ENCODE results near the gene LAMC1.
A peak's percentile ranks its signal among the peaks of the same experiment; 100 is the strongest.

The LAMC1 gene

GRCh38 chr1:183121609-183122008 lies 98.4 kb downstream of the LAMC1 start:
- DNase-seq, result no peak
- POLR2A ChIA-PET, result no interaction called here
- H3K27ac ChIP-seq (ENCODE audit: insufficient read depth in 1 of 2, low read depth in 1 of 2, low read length in 2 of 2, poor library complexity in 1 of 2, severe bottlenecking in 2 of 2), result no peak overlapping the region
- peaks cover 0 to 4% (median 1%) of the 10 kb centered on the region in 4 experiments for H3K4me1 ChIP-seq (ENCODE audit: control extremely low read depth in 1 of 4, control insufficient read depth in 4 of 4, insufficient read depth in 4 of 4, low read length in 3 of 4)
- no peaks in the 10 kb centered on the region for H3K27me3 ChIP-seq (replicated peaks in 2 of 5; ENCODE audit: control insufficient read depth in 4 of 5, insufficient read depth in 5 of 5, low read length in 4 of 5)
- H3K4me3 ChIP-seq (ENCODE audit: control insufficient read depth in 1 of 7, extremely low read depth in 1 of 7, insufficient read depth in 4 of 7, low read depth in 2 of 7, low read length in 6 of 7), result no peak overlapping the region
- no peaks in the 10 kb centered on the region for H3K9me3 ChIP-seq (ENCODE audit: control extremely low read depth in 1 of 5, control insufficient read depth in 4 of 5, insufficient read depth in 2 of 5, low read depth in 1 of 5, low read length in 4 of 5)
- CTCF ChIA-PET, result no interaction called here
- 100% methylated on average over 3 of the region's 3 CpGs for WGBS (ENCODE audit: insufficient coverage)
- H3K36me3 ChIP-seq (ENCODE audit: control insufficient read depth in 4 of 4, insufficient read depth in 4 of 4, low read length in 3 of 4), result peaks cover 3 to 44% (median 8%) of the 10 kb centered on the region in 4 experiments

- Histone ChIP-seq H3K36me3 (ENCODE audit: control insufficient read depth in 4 of 4, insufficient read depth in 4 of 4, low read length in 3 of 4) (peaks cover 5 to 51% (median 10%) of the 10 kb centered on the region in 4 experiments), H3K27me3 (replicated peaks in 2 of 5; ENCODE audit: control insufficient read depth in 4 of 5, insufficient read depth in 5 of 5, low read length in 4 of 5) (no peaks in the 10 kb centered on the region), H3K4me3 (ENCODE audit: control insufficient read depth in 1 of 7, extremely low read depth in 1 of 7, insufficient read depth in 4 of 7, low read depth in 2 of 7, low read length in 6 of 7) (no peak overlapping the region), H3K9me3 (ENCODE audit: control extremely low read depth in 1 of 5, control insufficient read depth in 4 of 5, insufficient read depth in 2 of 5, low read depth in 1 of 5, low read length in 4 of 5) (no peaks in the 10 kb centered on the region), H3K27ac (ENCODE audit: insufficient read depth in 1 of 2, low read depth in 1 of 2, low read length in 2 of 2, poor library complexity in 1 of 2, severe bottlenecking in 2 of 2) (no peak overlapping the region), H3K4me1 (ENCODE audit: control extremely low read depth in 1 of 4, control insufficient read depth in 4 of 4, insufficient read depth in 4 of 4, low read length in 3 of 4) (peaks cover 0 to 4% (median 1%) of the 10 kb centered on the region in 4 experiments)
- 58% methylated on average over 2 of the region's 2 CpGs for WGBS (ENCODE audit: insufficient coverage)
- ChIA-PET CTCF (no interaction called here), POLR2A (no interaction called here)
- DNase-seq, result peak in 2 of 3 donors; percentile 40 to 44
Measured at GRCh38 chr1:183124259-183124658, 101.0 kb downstream of the LAMC1 start.

GRCh38 chr1:183125279-183125999 lies 102.2 kb downstream of the LAMC1 start:
- 100% methylated on average over 5 of the region's 5 CpGs for WGBS (ENCODE audit: insufficient coverage)
- Histone ChIP-seq H3K27me3 (replicated peaks in 2 of 5; ENCODE audit: control insufficient read depth in 4 of 5, insufficient read depth in 5 of 5, low read length in 4 of 5) (no peaks in the 10 kb centered on the region), H3K4me1 (ENCODE audit: control extremely low read depth in 1 of 4, control insufficient read depth in 4 of 4, insufficient read depth in 4 of 4, low read length in 3 of 4) (peaks cover 0 to 4% (median 1%) of the 10 kb centered on the region in 4 experiments), H3K4me3 (ENCODE audit: control insufficient read depth in 1 of 7, extremely low read depth in 1 of 7, insufficient read depth in 4 of 7, low read depth in 2 of 7, low read length in 6 of 7) (no peak overlapping the region), H3K27ac (ENCODE audit: insufficient read depth in 1 of 2, low read depth in 1 of 2, low read length in 2 of 2, poor library complexity in 1 of 2, severe bottlenecking in 2 of 2) (no peak overlapping the region), H3K9me3 (ENCODE audit: control extremely low read depth in 1 of 5, control insufficient read depth in 4 of 5, insufficient read depth in 2 of 5, low read depth in 1 of 5, low read length in 4 of 5) (no peaks in the 10 kb centered on the region), H3K36me3 (ENCODE audit: control insufficient read depth in 4 of 4, insufficient read depth in 4 of 4, low read length in 3 of 4) (peaks cover 5 to 57% (median 12%) of the 10 kb centered on the region in 4 experiments)
- ChIA-PET POLR2A (no interaction called here), CTCF (no interaction called here)
- DNase-seq, result no peak

- CTCF ChIA-PET, result no interaction called here
- WGBS (ENCODE audit: insufficient coverage), result 90% methylated on average over 2 of the region's 5 CpGs
Measured at GRCh38 chr1:183126000-183126366, 102.8 kb downstream of the LAMC1 start.

GRCh38 chr1:183126528-183126927 lies 103.3 kb downstream of the LAMC1 start:
- ChIA-PET POLR2A (no interaction called here), CTCF (no interaction called here)
- H3K27ac ChIP-seq (ENCODE audit: insufficient read depth in 1 of 2, low read depth in 1 of 2, low read length in 2 of 2, poor library complexity in 1 of 2, severe bottlenecking in 2 of 2), result no peak overlapping the region
- no peaks in the 10 kb centered on the region for H3K9me3 ChIP-seq (ENCODE audit: control extremely low read depth in 1 of 5, control insufficient read depth in 4 of 5, insufficient read depth in 2 of 5, low read depth in 1 of 5, low read length in 4 of 5)
- no peak for DNase-seq
- H3K36me3 ChIP-seq (ENCODE audit: control insufficient read depth in 4 of 4, insufficient read depth in 4 of 4, low read length in 3 of 4), result peaks cover 5 to 56% (median 13%) of the 10 kb centered on the region in 4 experiments
- H3K27me3 ChIP-seq (replicated peaks in 2 of 5; ENCODE audit: control insufficient read depth in 4 of 5, insufficient read depth in 5 of 5, low read length in 4 of 5), result no peaks in the 10 kb centered on the region
- H3K4me3 ChIP-seq (ENCODE audit: control insufficient read depth in 1 of 7, extremely low read depth in 1 of 7, insufficient read depth in 4 of 7, low read depth in 2 of 7, low read length in 6 of 7), result no peak overlapping the region
- H3K4me1 ChIP-seq (ENCODE audit: control extremely low read depth in 1 of 4, control insufficient read depth in 4 of 4, insufficient read depth in 4 of 4, low read length in 3 of 4), result peaks cover 0 to 4% (median 1%) of the 10 kb centered on the region in 4 experiments
- 100% methylated on average over 1 of the region's 1 CpG for WGBS (ENCODE audit: insufficient coverage)

More at GRCh38 chr1:183126000-183126366, 102.8 kb downstream of the LAMC1 start:
- POLR2A ChIA-PET, result no interaction called here
- H3K4me3 ChIP-seq (ENCODE audit: control insufficient read depth in 1 of 7, extremely low read depth in 1 of 7, insufficient read depth in 4 of 7, low read depth in 2 of 7, low read length in 6 of 7), result no peak overlapping the region
- DNase-seq, result no peak
- H3K27me3 ChIP-seq (replicated peaks in 2 of 5; ENCODE audit: control insufficient read depth in 4 of 5, insufficient read depth in 5 of 5, low read length in 4 of 5), result no peaks in the 10 kb centered on the region
- H3K4me1 ChIP-seq (ENCODE audit: control extremely low read depth in 1 of 4, control insufficient read depth in 4 of 4, insufficient read depth in 4 of 4, low read length in 3 of 4), result peaks cover 0 to 4% (median 1%) of the 10 kb centered on the region in 4 experiments
- H3K9me3 ChIP-seq (ENCODE audit: control extremely low read depth in 1 of 5, control insufficient read depth in 4 of 5, insufficient read depth in 2 of 5, low read depth in 1 of 5, low read length in 4 of 5), result no peaks in the 10 kb centered on the region
- H3K27ac ChIP-seq (ENCODE audit: insufficient read depth in 1 of 2, low read depth in 1 of 2, low read length in 2 of 2, poor library complexity in 1 of 2, severe bottlenecking in 2 of 2), result no peak overlapping the region
- peaks cover 5 to 58% (median 13%) of the 10 kb centered on the region in 4 experiments for H3K36me3 ChIP-seq (ENCODE audit: control insufficient read depth in 4 of 4, insufficient read depth in 4 of 4, low read length in 3 of 4)

GRCh38 chr1:183129921-183130690 lies 106.9 kb downstream of the LAMC1 start:
- no peaks in the 10 kb centered on the region for H3K4me1 ChIP-seq (ENCODE audit: control extremely low read depth in 1 of 4, control insufficient read depth in 4 of 4, insufficient read depth in 4 of 4, low read length in 3 of 4)
- 90% methylated on average over 10 of the region's 15 CpGs for WGBS (ENCODE audit: insufficient coverage)
- H3K4me3 ChIP-seq (ENCODE audit: control insufficient read depth in 1 of 7, extremely low read depth in 1 of 7, insufficient read depth in 4 of 7, low read depth in 2 of 7, low read length in 6 of 7), result no peak overlapping the region
- H3K9me3 ChIP-seq (ENCODE audit: control extremely low read depth in 1 of 5, control insufficient read depth in 4 of 5, insufficient read depth in 2 of 5, low read depth in 1 of 5, low read length in 4 of 5), result no peaks in the 10 kb centered on the region
- DNase-seq, result no peak
- ChIA-PET POLR2A (no interaction called here), CTCF (no interaction called here)
- peaks cover 11 to 48% (median 16%) of the 10 kb centered on the region in 4 experiments for H3K36me3 ChIP-seq (ENCODE audit: control insufficient read depth in 4 of 4, insufficient read depth in 4 of 4, low read length in 3 of 4)
- H3K27ac ChIP-seq (ENCODE audit: insufficient read depth in 1 of 2, low read depth in 1 of 2, low read length in 2 of 2, poor library complexity in 1 of 2, severe bottlenecking in 2 of 2), result no peak overlapping the region
- no peaks in the 10 kb centered on the region for H3K27me3 ChIP-seq (replicated peaks in 2 of 5; ENCODE audit: control insufficient read depth in 4 of 5, insufficient read depth in 5 of 5, low read length in 4 of 5)

- ChIA-PET POLR2A (no interaction called here), CTCF (no interaction called here)
- Histone ChIP-seq H3K27me3 (replicated peaks in 2 of 5; ENCODE audit: control insufficient read depth in 4 of 5, insufficient read depth in 5 of 5, low read length in 4 of 5) (no peaks in the 10 kb centered on the region), H3K4me3 (ENCODE audit: control insufficient read depth in 1 of 7, extremely low read depth in 1 of 7, insufficient read depth in 4 of 7, low read depth in 2 of 7, low read length in 6 of 7) (no peak overlapping the region), H3K9me3 (ENCODE audit: control extremely low read depth in 1 of 5, control insufficient read depth in 4 of 5, insufficient read depth in 2 of 5, low read depth in 1 of 5, low read length in 4 of 5) (no peaks in the 10 kb centered on the region), H3K27ac (ENCODE audit: insufficient read depth in 1 of 2, low read depth in 1 of 2, low read length in 2 of 2, poor library complexity in 1 of 2, severe bottlenecking in 2 of 2) (no peak overlapping the region), H3K4me1 (ENCODE audit: control extremely low read depth in 1 of 4, control insufficient read depth in 4 of 4, insufficient read depth in 4 of 4, low read length in 3 of 4) (no peaks in the 10 kb centered on the region), H3K36me3 (ENCODE audit: control insufficient read depth in 4 of 4, insufficient read depth in 4 of 4, low read length in 3 of 4) (peaks cover 11 to 45% (median 14%) of the 10 kb centered on the region in 4 experiments)
- peak in 2 of 3 donors; percentile 7 to 13 for DNase-seq
- no CpG with 5 or more reads among the region's 2 CpGs for WGBS (ENCODE audit: insufficient coverage)
Measured at GRCh38 chr1:183131166-183131565, 107.9 kb downstream of the LAMC1 start.
